ENCODE data around the gene TMEM130.
A peak's percentile ranks its signal among the peaks of the same experiment; 100 is the strongest.

TMEM130 gene

DNA sequence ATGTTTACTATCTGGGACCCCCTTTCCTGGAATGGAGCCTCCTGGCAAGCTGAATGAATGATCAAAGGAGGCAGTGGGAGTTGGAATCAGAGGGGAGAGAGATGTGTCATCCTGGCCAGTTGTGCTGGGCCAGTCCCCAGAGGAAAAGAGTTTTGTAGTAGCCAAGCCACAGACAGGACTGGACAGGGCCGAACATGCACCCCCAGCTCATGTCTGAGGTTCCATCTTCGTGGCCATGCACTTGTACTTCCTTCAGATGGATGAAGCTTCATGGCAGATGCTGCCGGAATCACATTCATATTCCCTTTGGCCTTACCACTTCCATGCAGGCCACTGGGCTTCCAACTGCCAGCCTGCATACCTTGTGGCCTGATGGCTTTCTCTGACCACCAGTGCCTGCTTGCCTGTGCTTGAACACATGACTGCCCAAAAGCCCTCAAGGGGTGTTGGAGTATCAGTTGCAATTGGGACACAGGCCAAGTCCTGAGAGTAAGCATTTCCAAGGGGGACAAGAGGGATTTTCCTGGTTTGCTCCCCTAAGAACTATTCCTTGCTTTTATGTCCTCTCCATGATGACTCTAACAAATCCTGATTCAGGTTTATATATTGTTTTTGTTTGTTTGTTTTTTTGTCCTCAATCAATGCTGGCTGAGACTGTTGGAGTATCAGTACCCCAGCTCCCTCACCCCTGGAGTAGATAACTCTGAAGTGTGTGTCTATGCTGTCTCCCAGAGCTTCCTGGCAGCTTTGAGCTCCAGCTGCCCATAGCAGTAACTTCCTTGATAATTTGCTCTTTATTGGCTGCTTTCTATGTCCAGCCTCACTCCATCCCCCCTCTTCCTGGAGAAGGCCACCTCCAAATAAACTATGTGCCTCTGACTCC lies 63.6 kb downstream of the TMEM130 start:
- no peak for DNase-seq (ENCODE audit: low spot score)

DNA sequence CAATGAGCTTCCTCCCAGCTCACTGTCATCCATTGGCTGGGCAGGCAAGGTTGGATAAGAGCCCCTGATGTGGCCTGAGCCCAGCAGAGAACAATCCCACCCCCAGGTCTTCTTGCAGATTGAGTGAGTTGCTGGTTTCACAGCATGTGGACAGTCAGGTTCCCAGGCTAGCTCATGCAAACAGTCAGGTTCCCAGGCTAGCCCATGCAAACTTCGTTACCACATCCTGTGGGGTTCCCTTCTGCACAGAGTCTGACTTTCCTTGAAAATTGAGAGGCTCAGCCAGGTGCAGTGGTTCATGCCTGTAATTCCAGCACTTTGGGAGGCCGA lies 67.1 kb downstream of the TMEM130 start:
- DNase-seq (ENCODE audit: low spot score) = no peak

DNA sequence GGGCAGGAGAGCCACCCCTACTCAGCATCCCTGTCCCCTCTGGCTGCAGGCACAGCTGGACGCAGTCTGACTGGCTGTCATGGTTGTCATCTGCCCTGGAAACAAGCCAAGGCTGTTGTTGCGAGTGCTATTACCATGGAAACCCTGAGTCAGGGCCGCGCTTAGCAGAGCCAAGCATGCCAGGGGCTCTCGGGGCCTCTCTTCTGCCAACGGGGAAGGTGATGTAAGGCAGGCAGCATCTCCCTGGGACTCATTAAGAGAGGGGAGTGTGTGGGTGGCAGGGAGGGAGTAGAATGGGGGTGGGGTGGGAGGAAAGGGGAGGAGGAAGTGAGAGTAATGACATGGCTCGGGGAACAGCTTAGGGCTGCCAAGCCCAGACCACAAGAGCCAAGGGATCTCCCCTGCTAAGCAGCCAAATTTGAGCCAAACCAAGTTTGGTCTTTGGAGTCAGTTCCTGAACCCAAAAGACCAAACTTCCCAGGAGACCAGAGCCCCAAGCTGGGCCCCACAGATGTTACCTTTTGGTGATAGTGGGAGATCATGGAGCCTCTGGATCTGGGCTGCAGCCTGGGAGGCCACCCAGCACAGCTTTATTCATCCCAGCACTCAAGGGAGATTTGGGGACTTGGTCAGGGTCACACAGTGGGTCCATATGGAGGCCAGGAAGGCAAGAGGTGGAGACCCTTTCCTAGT lies 67.6 kb downstream of the TMEM130 start:
- DNase-seq (ENCODE audit: low spot score) = peak; percentile 47

DNA sequence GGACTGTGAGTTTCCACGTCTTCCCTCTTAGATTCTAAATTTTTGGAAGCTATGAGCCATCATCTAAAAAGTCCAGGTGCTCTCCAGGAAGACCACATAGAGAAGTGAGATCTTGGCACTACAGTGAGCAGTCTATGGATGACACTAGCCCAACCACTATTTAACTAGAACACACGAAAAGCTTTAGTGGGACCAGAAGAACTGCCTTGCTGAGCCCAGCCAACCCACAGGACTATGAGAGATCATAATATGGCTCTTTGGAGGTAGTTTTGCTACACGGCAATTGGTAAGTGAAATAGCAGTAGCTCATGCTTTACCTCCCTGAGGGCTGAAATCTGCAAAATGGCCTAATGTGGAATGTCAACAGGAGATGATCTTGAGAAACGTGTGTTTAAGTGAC lies 68.8 kb downstream of the TMEM130 start:
- no peak for DNase-seq (ENCODE audit: low spot score)

DNA sequence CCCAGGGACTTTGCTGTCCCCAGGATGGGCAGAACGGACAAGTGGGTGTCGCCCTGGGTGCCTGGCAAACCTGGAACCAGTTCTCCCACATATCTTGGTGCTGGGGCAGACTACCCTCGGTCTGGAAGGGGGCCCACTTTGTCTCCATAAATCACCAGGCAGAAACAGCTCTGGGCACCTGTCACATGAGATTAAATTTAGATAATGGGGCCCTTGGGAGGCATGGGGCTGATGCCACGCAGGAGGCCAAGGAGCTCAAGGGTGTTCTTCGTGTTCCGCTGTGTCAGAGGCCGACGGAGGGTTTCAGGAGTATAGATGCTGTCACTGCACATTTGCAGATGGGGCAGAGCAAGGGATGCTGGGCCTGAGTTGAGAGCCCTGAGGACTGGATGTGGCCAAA lies 72.7 kb downstream of the TMEM130 start:
- DNase-seq (ENCODE audit: low spot score) = no peak

Data from AG08396 (cell line).